PC-3 (cell line): ENCODE measurements around the gene RESP18.

ENCODE experiments used
- EZH2 ChIP-seq: fragments of 300-600 bp; sonication (generic); IDR thresholded peaks from one replicate; pipeline ENCODE4 v1.6.1; 2017; ENCODE audit warnings: antibody characterized with exemption, mild to moderate bottlenecking, low read length; ENCODE audit not compliant: unreplicated experiment
- TF ChIP-seq, protein P1 (sequence below): fragments of 300-600 bp; sonication (generic); conservative IDR thresholded peaks from 2 replicates; pipeline ENCODE4 v1.5.1; 2017; ENCODE audit warnings: antibody characterized with exemption, low read depth, mild to moderate bottlenecking, low read length

GRCh38 chr2:219323434-219323833, 9.1 kb downstream of the RESP18 start:
- TF ChIP-seq, protein P1, sequence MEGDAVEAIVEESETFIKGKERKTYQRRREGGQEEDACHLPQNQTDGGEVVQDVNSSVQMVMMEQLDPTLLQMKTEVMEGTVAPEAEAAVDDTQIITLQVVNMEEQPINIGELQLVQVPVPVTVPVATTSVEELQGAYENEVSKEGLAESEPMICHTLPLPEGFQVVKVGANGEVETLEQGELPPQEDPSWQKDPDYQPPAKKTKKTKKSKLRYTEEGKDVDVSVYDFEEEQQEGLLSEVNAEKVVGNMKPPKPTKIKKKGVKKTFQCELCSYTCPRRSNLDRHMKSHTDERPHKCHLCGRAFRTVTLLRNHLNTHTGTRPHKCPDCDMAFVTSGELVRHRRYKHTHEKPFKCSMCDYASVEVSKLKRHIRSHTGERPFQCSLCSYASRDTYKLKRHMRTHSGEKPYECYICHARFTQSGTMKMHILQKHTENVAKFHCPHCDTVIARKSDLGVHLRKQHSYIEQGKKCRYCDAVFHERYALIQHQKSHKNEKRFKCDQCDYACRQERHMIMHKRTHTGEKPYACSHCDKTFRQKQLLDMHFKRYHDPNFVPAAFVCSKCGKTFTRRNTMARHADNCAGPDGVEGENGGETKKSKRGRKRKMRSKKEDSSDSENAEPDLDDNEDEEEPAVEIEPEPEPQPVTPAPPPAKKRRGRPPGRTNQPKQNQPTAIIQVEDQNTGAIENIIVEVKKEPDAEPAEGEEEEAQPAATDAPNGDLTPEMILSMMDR: no peak
- no peak for TF ChIP-seq EZH2
